A673 (cell line): ENCODE results near the gene TCERG1L.

Source experiments
- EZH2 ChIP-seq: fragments of 200-600 bp; sonication (generic); IDR thresholded peaks from 2 replicates; pipeline ENCODE4 v1.6.1; 2017; ENCODE audit warnings: borderline replicate concordance, low read depth, mild to moderate bottlenecking, mixed read lengths, antibody characterized with exemption, low read length; ENCODE audit not compliant: poor library complexity, severe bottlenecking
- TF ChIP-seq, protein P1 (sequence below): fragments of 300-800, 200-600 bp; sonication (generic); conservative IDR thresholded peaks from 2 replicates; pipeline ENCODE4 v1.5.1; 2017; ENCODE audit warnings: low read depth, mild to moderate bottlenecking, antibody characterized with exemption, low read length, moderate library complexity, mixed read lengths

DNA sequence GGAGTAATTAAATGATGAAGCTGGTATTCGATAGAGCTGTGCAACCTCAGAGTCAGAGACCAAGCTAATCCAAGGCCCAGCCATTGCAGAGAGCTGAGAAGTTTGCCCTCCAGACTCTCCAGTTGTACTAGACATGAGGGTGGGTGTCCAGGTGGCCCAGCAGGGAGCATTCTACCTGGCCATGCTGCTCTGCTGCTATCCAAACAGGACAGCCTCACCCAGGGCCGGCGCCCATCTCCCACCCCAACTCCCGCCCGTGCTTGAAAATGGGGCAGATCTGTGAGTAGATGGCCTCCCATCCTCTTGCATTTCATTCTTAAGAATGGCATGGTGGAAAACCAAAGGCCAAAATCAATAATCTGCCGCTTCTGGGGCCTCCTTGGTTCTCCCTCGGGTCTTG is 124.2 kb downstream of the TCERG1L start:
- TF ChIP-seq, protein P1, sequence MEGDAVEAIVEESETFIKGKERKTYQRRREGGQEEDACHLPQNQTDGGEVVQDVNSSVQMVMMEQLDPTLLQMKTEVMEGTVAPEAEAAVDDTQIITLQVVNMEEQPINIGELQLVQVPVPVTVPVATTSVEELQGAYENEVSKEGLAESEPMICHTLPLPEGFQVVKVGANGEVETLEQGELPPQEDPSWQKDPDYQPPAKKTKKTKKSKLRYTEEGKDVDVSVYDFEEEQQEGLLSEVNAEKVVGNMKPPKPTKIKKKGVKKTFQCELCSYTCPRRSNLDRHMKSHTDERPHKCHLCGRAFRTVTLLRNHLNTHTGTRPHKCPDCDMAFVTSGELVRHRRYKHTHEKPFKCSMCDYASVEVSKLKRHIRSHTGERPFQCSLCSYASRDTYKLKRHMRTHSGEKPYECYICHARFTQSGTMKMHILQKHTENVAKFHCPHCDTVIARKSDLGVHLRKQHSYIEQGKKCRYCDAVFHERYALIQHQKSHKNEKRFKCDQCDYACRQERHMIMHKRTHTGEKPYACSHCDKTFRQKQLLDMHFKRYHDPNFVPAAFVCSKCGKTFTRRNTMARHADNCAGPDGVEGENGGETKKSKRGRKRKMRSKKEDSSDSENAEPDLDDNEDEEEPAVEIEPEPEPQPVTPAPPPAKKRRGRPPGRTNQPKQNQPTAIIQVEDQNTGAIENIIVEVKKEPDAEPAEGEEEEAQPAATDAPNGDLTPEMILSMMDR: no peak
- no peak for TF ChIP-seq EZH2
